ENCODE measurements around the gene RASGEF1B. TPM values are rescaled to one million over a fixed set of nuclear protein-coding genes. Genes with fewer than 3 reads are reported as not detected.

Gene RASGEF1B
- total and polyA plus RNA-seq, 4 experiments from 2014 or later, result 2.2 to 9.4 (median 6.6) TPM

- no peaks in the 10 kb centered on the region for H3K27me3 Mint-ChIP-seq
- intact Hi-C loops (cut with micrococcal nuclease), result loop anchor here (10.0 kb wide), 1 partner anchor 1395 kb away; the partner anchor contains the start of gene SEC31A
- Histone ChIP-seq H3K27me3 (ENCODE audit: insufficient read depth, low read length) (no peaks in the 10 kb centered on the region), H3K4me1 (ENCODE audit: insufficient read depth, low read length) (peaks cover 5% of the 10 kb centered on the region), H3K27ac (ENCODE audit: low read depth, low read length) (no peak overlapping the region), H3K9me3 (ENCODE audit: control insufficient read depth in 1 of 2, low read length in 2 of 2) (no peaks in the 10 kb centered on the region), H3K36me3 (ENCODE audit: insufficient read depth, low read length) (no peaks in the 10 kb centered on the region), H3K4me3 (ENCODE audit: low read length in 2 of 2) (no peak overlapping the region)
- DNase-seq, result no peak
- no peaks in the 10 kb centered on the region for H3K36me3 Mint-ChIP-seq
- ChIA-PET CTCF (ENCODE audit: partially characterized antibody) (no interaction called here), POLR2A (ENCODE audit: partially characterized antibody) (no interaction called here)
- H3K9me3 Mint-ChIP-seq, result no peaks in the 10 kb centered on the region
- H3K4me3 Mint-ChIP-seq, result no peak overlapping the region
- peak overlapping the region in 1 of 7 donors; percentile 12 for H3K27ac Mint-ChIP-seq
- H3K4me1 Mint-ChIP-seq, result peaks cover 7 to 17% (median 13%) of the 10 kb centered on the region in 4 donors
Observed at GRCh38 chr4:81499840-81500239, 28.1 kb upstream of the RASGEF1B start.

- no peaks in the 10 kb centered on the region for H3K27me3 Mint-ChIP-seq
- intact Hi-C loops (cut with micrococcal nuclease), result loop anchor here (10.0 kb wide), 1 partner anchor 1396 kb away; the partner anchor contains the start of gene SEC31A
- no peak for DNase-seq
- POLR2A ChIA-PET (ENCODE audit: partially characterized antibody), result interaction anchor here (0.7 to 1.2 kb wide), 2 partner anchors 27 kb away, joined by 3 read pairs; partner anchors contain the start of gene RASGEF1B
- Histone ChIP-seq H3K9me3 (ENCODE audit: control insufficient read depth in 1 of 2, low read length in 2 of 2) (no peaks in the 10 kb centered on the region), H3K27me3 (ENCODE audit: insufficient read depth, low read length) (no peaks in the 10 kb centered on the region), H3K4me1 (ENCODE audit: insufficient read depth, low read length) (peaks cover 5% of the 10 kb centered on the region), H3K27ac (ENCODE audit: low read depth, low read length) (no peak overlapping the region), H3K36me3 (ENCODE audit: insufficient read depth, low read length) (no peaks in the 10 kb centered on the region), H3K4me3 (ENCODE audit: low read length in 2 of 2) (no peak overlapping the region)
- no peaks in the 10 kb centered on the region for H3K9me3 Mint-ChIP-seq
- no peak overlapping the region for H3K27ac Mint-ChIP-seq
- peaks cover 8 to 23% (median 15%) of the 10 kb centered on the region in 4 donors for H3K4me1 Mint-ChIP-seq
- CTCF ChIA-PET (ENCODE audit: partially characterized antibody), result interaction anchor here (1.2 to 1.9 kb wide), 2 partner anchors 8 to 26 kb away, joined by 3 to 6 read pairs; partner anchors contain the start of gene RASGEF1B
- no peaks in the 10 kb centered on the region for H3K36me3 Mint-ChIP-seq
- no peak overlapping the region for H3K4me3 Mint-ChIP-seq
Observed at GRCh38 chr4:81498551-81499099, 26.9 kb upstream of the RASGEF1B start.

GRCh38 chr4:81498046-81498445, 26.3 kb upstream of the RASGEF1B start:
- H3K27me3 Mint-ChIP-seq, result no peaks in the 10 kb centered on the region
- no peak overlapping the region for H3K4me3 Mint-ChIP-seq
- no peaks in the 10 kb centered on the region for H3K9me3 ChIP-seq (ENCODE audit: control insufficient read depth in 1 of 2, low read length in 2 of 2)
- peaks cover 11% of the 10 kb centered on the region for H3K4me1 ChIP-seq (ENCODE audit: insufficient read depth, low read length)
- H3K4me1 Mint-ChIP-seq, result peaks cover 10 to 25% (median 19%) of the 10 kb centered on the region in 4 donors
- POLR2A ChIA-PET (ENCODE audit: partially characterized antibody), result interaction anchor here (1.2 kb wide), 1 partner anchor 26 kb away, joined by 3 read pairs; the partner anchor contains the start of gene RASGEF1B
- no peak for DNase-seq
- intact Hi-C loops (cut with micrococcal nuclease), result loop anchor here (10.0 kb wide), 1 partner anchor 1397 kb away; the partner anchor contains the start of gene SEC31A
- H3K36me3 Mint-ChIP-seq, result no peaks in the 10 kb centered on the region
- H3K36me3 ChIP-seq (ENCODE audit: insufficient read depth, low read length), result no peaks in the 10 kb centered on the region
- no peak overlapping the region for H3K27ac ChIP-seq (ENCODE audit: low read depth, low read length)
- H3K9me3 Mint-ChIP-seq, result no peaks in the 10 kb centered on the region
- CTCF ChIA-PET (ENCODE audit: partially characterized antibody), result interaction anchor here (1.9 kb wide), 1 partner anchor 26 kb away, joined by 6 read pairs; the partner anchor contains the start of gene RASGEF1B
- no peaks in the 10 kb centered on the region for H3K27me3 ChIP-seq (ENCODE audit: insufficient read depth, low read length)
- no peak overlapping the region for H3K27ac Mint-ChIP-seq
- no peak overlapping the region for H3K4me3 ChIP-seq (ENCODE audit: low read length in 2 of 2)

- H3K27ac Mint-ChIP-seq, result peak overlapping the region in 6 of 7 donors; percentile 8 to 78 (median 48)
- H3K27me3 ChIP-seq (ENCODE audit: insufficient read depth, low read length), result no peaks in the 10 kb centered on the region
- H3K4me1 ChIP-seq (ENCODE audit: insufficient read depth, low read length), result peaks cover 38% of the 10 kb centered on the region
- H3K27ac ChIP-seq (ENCODE audit: low read depth, low read length), result no peak overlapping the region
- POLR2A ChIA-PET (ENCODE audit: partially characterized antibody), result no interaction called here
- H3K27me3 Mint-ChIP-seq, result no peaks in the 10 kb centered on the region
- DNase-seq, result no peak
- peaks cover 0 to 10% (median 7%) of the 10 kb centered on the region in 8 donors for H3K9me3 Mint-ChIP-seq
- intact Hi-C loops (cut with micrococcal nuclease), result loop anchor here (10.0 kb wide), 1 partner anchor 1399 kb away; the partner anchor contains the start of gene SEC31A
- no peaks in the 10 kb centered on the region for H3K9me3 ChIP-seq (ENCODE audit: control insufficient read depth in 1 of 2, low read length in 2 of 2)
- H3K4me3 Mint-ChIP-seq, result peak overlapping the region in 5 of 8 donors; percentile 5 to 52 (median 46)
- CTCF ChIA-PET (ENCODE audit: partially characterized antibody), result interaction anchor here (0.8 to 2.2 kb wide), 2 partner anchors 23 to 28 kb away, joined by 3 to 7 read pairs; partner anchors contain the start of gene RASGEF1B
- H3K4me1 Mint-ChIP-seq, result peaks cover 26 to 50% (median 41%) of the 10 kb centered on the region in 4 donors
- no peaks in the 10 kb centered on the region for H3K36me3 ChIP-seq (ENCODE audit: insufficient read depth, low read length)
- no peak overlapping the region for H3K4me3 ChIP-seq (ENCODE audit: low read length in 2 of 2)
- peaks cover 3 to 5% of the 10 kb centered on the region in 2 donors for H3K36me3 Mint-ChIP-seq
Observed at GRCh38 chr4:81495345-81495744, 23.6 kb upstream of the RASGEF1B start.

GRCh38 chr4:81494031-81494431, 22.3 kb upstream of the RASGEF1B start:
- peaks cover 26 to 49% (median 39%) of the 10 kb centered on the region in 4 donors for H3K4me1 Mint-ChIP-seq
- Histone ChIP-seq H3K9me3 (ENCODE audit: control insufficient read depth in 1 of 2, low read length in 2 of 2) (no peaks in the 10 kb centered on the region), H3K36me3 (ENCODE audit: insufficient read depth, low read length) (no peaks in the 10 kb centered on the region), H3K4me1 (ENCODE audit: insufficient read depth, low read length) (peaks cover 41% of the 10 kb centered on the region), H3K27ac (ENCODE audit: low read depth, low read length) (peak overlapping the region; percentile 59), H3K4me3 (ENCODE audit: low read length in 2 of 2) (no peak overlapping the region), H3K27me3 (ENCODE audit: insufficient read depth, low read length) (no peaks in the 10 kb centered on the region)
- peak overlapping the region; percentile 73 to 88 (median 80) for H3K4me3 Mint-ChIP-seq
- peak in 2 of 5 donors; percentile 30 to 45 for DNase-seq
- H3K27me3 Mint-ChIP-seq, result no peaks in the 10 kb centered on the region
- ChIA-PET CTCF (ENCODE audit: partially characterized antibody) (interaction anchor here (1.1 to 1.5 kb wide), 2 partner anchors 22 to 23 kb away, joined by 3 to 4 read pairs; partner anchors contain the start of gene RASGEF1B), POLR2A (ENCODE audit: partially characterized antibody) (interaction anchor here (2.4 to 7.3 kb wide), 2 partner anchors 12 to 22 kb away, joined by 11 to 103 read pairs; partner anchors contain the start of gene RASGEF1B)
- peaks cover 5 to 7% of the 10 kb centered on the region in 2 donors for H3K36me3 Mint-ChIP-seq
- H3K9me3 Mint-ChIP-seq, result peaks cover 0 to 10% (median 7%) of the 10 kb centered on the region in 8 donors
- intact Hi-C loops (cut with micrococcal nuclease), result loop anchor here (5.0 to 10.0 kb wide), 5 partner anchors 68 to 1401 kb away; partner anchors contain the start of genes ENOPH1, HNRNPD, HNRNPDL and SEC31A
- H3K27ac Mint-ChIP-seq, result peak overlapping the region; percentile 84 to 96 (median 95)

GRCh38 chr4:81492606-81493230, 21.0 kb upstream of the RASGEF1B start:
- H3K4me3 Mint-ChIP-seq, result peak overlapping the region in 6 of 8 donors; percentile 22 to 88 (median 43)
- H3K27me3 ChIP-seq (ENCODE audit: insufficient read depth, low read length), result no peaks in the 10 kb centered on the region
- H3K4me1 ChIP-seq (ENCODE audit: insufficient read depth, low read length), result peaks cover 41% of the 10 kb centered on the region
- peaks cover 5 to 11% of the 10 kb centered on the region in 2 donors for H3K36me3 Mint-ChIP-seq
- peak overlapping the region; percentile 84 to 100 (median 97) for H3K27ac Mint-ChIP-seq
- H3K9me3 ChIP-seq (ENCODE audit: control insufficient read depth in 1 of 2, low read length in 2 of 2), result no peaks in the 10 kb centered on the region
- H3K27ac ChIP-seq (ENCODE audit: low read depth, low read length), result peak overlapping the region; percentile 59
- H3K4me1 Mint-ChIP-seq, result peaks cover 26 to 49% (median 39%) of the 10 kb centered on the region in 4 donors
- no peaks in the 10 kb centered on the region for H3K27me3 Mint-ChIP-seq
- ChIA-PET CTCF (ENCODE audit: partially characterized antibody) (interaction anchor here (3.8 to 5.3 kb wide), 2 partner anchors 21 to 25 kb away, joined by 16 to 60 read pairs; partner anchors contain the start of gene RASGEF1B), POLR2A (ENCODE audit: partially characterized antibody) (interaction anchor here (0.8 to 7.3 kb wide), 5 partner anchors 14 to 936 kb away, joined by 3 to 103 read pairs (median 8); partner anchors contain the start of gene RASGEF1B)
- intact Hi-C loops (cut with micrococcal nuclease), result loop anchor here (1.0 to 10.0 kb wide), 7 partner anchors 13 to 1402 kb away; partner anchors contain the start of genes ENOPH1, HNRNPD, HNRNPDL and SEC31A
- H3K9me3 Mint-ChIP-seq, result peaks cover 0 to 14% (median 7%) of the 10 kb centered on the region in 8 donors
- no peaks in the 10 kb centered on the region for H3K36me3 ChIP-seq (ENCODE audit: insufficient read depth, low read length)
- no peak overlapping the region for H3K4me3 ChIP-seq (ENCODE audit: low read length in 2 of 2)
- DNase-seq, result peak in 1 of 5 donors; percentile 12
